Endothelial cell (in vitro differentiated cells): ENCODE measurements around the gene ITK. TPM values are rescaled to one million over a fixed set of nuclear protein-coding genes. Genes with fewer than 3 reads are reported as not detected.
"Not testable (repeated sequence)": the region's sequence is repeated elsewhere in the genome, so short reads cannot be mapped to it uniquely, and the experiment has no call there.

Source experiments
- DNase-seq: peaks from one replicate; pipeline ENCODE4 v3.0.0; 2021; ENCODE audit warnings: low spot score
- H3K27ac Mint-ChIP-seq: one replicate; pipeline ENCODE4 v1.8.0; 2021; ENCODE audit warnings: mixed read lengths, inconsistent platforms; ENCODE audit not compliant: unreplicated experiment
- H3K27me3 Mint-ChIP-seq: one replicate; pipeline ENCODE4 v1.8.0; 2021; ENCODE audit warnings: mild to moderate bottlenecking, moderate library complexity, mixed read lengths, inconsistent platforms; ENCODE audit not compliant: unreplicated experiment
- H3K36me3 Mint-ChIP-seq: one replicate; pipeline ENCODE4 v1.8.0; 2021; ENCODE audit warnings: mild to moderate bottlenecking, low read depth, mixed read lengths, inconsistent platforms; ENCODE audit not compliant: unreplicated experiment
- H3K4me1 Mint-ChIP-seq: one replicate; pipeline ENCODE4 v1.8.0; 2021; ENCODE audit warnings: mild to moderate bottlenecking, mixed read lengths, inconsistent platforms; ENCODE audit not compliant: unreplicated experiment
- H3K4me3 Mint-ChIP-seq: one replicate; pipeline ENCODE4 v1.8.0; 2021; ENCODE audit warnings: mild to moderate bottlenecking, mixed read lengths, inconsistent platforms; ENCODE audit not compliant: unreplicated experiment
- H3K9me3 Mint-ChIP-seq: one replicate; pipeline ENCODE4 v1.8.0; 2021; ENCODE audit warnings: mixed read lengths, inconsistent platforms; ENCODE audit not compliant: unreplicated experiment
- total RNA-seq: library from RNA; stranded (reverse); fragmentation: NEBNext Ultra II Directional; extraction: Animal tissue kit (Norgen Biotek cat#: 25700); gene quantifications from one replicate; pipeline ENCODE4 v1.2.1, GENCODE V29; 2021; ENCODE audit not compliant: unreplicated experiment
- TF ChIP-seq, protein P1 (sequence below): fragments of 200-600 bp; sonication (generic); IDR thresholded peaks from one replicate; pipeline ENCODE4 v1.5.0; 2021; ENCODE audit warnings: antibody characterized with exemption; ENCODE audit not compliant: unreplicated experiment

Gene ITK
- total RNA-seq, 1 donor from 2014 or later, result not detected

GRCh38 chr5:157205708-157206107 is 25.1 kb downstream of the ITK start:
- no peak overlapping the region for H3K27ac Mint-ChIP-seq
- no peak overlapping the region for H3K4me3 Mint-ChIP-seq
- TF ChIP-seq, protein P1, sequence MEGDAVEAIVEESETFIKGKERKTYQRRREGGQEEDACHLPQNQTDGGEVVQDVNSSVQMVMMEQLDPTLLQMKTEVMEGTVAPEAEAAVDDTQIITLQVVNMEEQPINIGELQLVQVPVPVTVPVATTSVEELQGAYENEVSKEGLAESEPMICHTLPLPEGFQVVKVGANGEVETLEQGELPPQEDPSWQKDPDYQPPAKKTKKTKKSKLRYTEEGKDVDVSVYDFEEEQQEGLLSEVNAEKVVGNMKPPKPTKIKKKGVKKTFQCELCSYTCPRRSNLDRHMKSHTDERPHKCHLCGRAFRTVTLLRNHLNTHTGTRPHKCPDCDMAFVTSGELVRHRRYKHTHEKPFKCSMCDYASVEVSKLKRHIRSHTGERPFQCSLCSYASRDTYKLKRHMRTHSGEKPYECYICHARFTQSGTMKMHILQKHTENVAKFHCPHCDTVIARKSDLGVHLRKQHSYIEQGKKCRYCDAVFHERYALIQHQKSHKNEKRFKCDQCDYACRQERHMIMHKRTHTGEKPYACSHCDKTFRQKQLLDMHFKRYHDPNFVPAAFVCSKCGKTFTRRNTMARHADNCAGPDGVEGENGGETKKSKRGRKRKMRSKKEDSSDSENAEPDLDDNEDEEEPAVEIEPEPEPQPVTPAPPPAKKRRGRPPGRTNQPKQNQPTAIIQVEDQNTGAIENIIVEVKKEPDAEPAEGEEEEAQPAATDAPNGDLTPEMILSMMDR, result no peak
- H3K4me1 Mint-ChIP-seq, result no peaks in the 10 kb centered on the region
- no peaks in the 10 kb centered on the region for H3K36me3 Mint-ChIP-seq
- no peaks in the 10 kb centered on the region for H3K9me3 Mint-ChIP-seq
- no peaks in the 10 kb centered on the region for H3K27me3 Mint-ChIP-seq
- no peak for DNase-seq

GRCh38 chr5:157210652-157211051 is 30.0 kb downstream of the ITK start:
- H3K9me3 Mint-ChIP-seq, H3K27ac Mint-ChIP-seq, H3K4me1 Mint-ChIP-seq, H3K27me3 Mint-ChIP-seq, DNase-seq, H3K36me3 Mint-ChIP-seq, H3K4me3 Mint-ChIP-seq: not testable (repeated sequence)

- Mint-ChIP-seq H3K36me3 (no peaks in the 10 kb centered on the region), H3K4me1 (no peaks in the 10 kb centered on the region), H3K9me3 (no peaks in the 10 kb centered on the region), H3K27me3 (no peaks in the 10 kb centered on the region), H3K4me3 (no peak overlapping the region), H3K27ac (no peak overlapping the region)
- DNase-seq, result no peak
- TF ChIP-seq, protein P1, result no peak
Observed at GRCh38 chr5:157212307-157212706, 31.7 kb downstream of the ITK start.

DNA sequence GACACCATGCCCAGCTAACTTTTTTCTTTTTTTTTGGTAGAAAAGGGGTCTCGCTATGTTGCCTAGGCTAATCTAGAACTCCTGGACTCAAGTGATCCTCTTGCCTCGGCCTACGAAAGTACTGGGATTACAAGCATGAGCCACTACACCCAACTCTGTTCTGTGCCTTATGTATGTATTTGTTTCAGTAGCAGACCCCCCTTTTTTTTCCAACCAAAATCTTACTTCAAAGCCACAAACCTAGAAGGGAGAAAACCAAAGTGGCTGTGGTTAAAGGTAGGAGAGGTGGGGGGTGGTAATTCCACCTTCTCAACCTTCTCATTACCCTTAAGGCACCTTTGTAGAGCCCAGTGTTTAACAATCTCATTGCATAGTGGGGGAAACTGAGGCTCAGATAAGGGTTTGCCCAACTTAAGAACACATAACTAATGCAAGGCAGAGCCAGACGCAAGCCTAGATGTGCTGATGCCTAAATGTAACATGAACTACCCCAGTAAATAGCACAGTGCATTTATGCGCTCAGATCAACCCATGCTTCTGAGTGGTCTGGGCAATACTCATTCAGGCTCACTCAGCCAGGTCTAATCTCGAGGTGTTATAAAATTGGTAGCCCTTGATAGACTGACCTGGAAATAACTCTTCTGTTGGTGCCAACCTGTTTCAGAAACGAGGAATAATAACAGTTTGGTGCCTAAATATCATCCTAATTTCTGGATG is 33.0 kb downstream of the ITK start:
- Mint-ChIP-seq H3K27me3 (no peaks in the 10 kb centered on the region), H3K36me3 (no peaks in the 10 kb centered on the region)
- DNase-seq, result no peak

DNA sequence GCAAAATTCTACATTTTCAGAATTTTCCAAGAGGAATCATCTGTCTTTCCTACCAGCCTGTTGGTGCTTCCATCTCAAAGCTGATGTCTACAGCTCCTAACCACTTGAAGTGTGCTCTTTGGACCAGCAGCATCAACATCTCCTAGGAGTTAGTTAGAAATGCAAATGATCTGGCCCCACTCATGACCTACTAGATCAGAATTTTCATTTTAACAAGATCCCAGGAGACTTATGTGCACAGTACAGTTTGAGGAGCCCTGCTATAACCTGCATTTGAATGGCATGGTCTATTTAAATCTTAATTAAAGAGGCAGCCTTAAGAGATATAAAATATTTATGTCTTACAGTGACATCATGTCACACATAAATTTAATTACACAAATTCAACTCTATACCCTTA is 33.8 kb downstream of the ITK start:
- Mint-ChIP-seq H3K36me3 (no peaks in the 10 kb centered on the region), H3K4me1 (peaks cover 2% of the 10 kb centered on the region)

More for the DNA sequence above, 33.0 kb downstream of the ITK start:
- H3K4me3 Mint-ChIP-seq, result no peak overlapping the region
- no peaks in the 10 kb centered on the region for H3K9me3 Mint-ChIP-seq
- TF ChIP-seq, protein P1, result no peak
- no peak overlapping the region for H3K27ac Mint-ChIP-seq
- peaks cover 2% of the 10 kb centered on the region for H3K4me1 Mint-ChIP-seq

More for the DNA sequence above, 33.8 kb downstream of the ITK start:
- no peaks in the 10 kb centered on the region for H3K9me3 Mint-ChIP-seq
- H3K27ac Mint-ChIP-seq, result no peak overlapping the region
- H3K4me3 Mint-ChIP-seq, result no peak overlapping the region
- DNase-seq, result no peak
- TF ChIP-seq, protein P1, result no peak
- H3K27me3 Mint-ChIP-seq, result no peaks in the 10 kb centered on the region
